NCI-H345 (cell line): ENCODE results near the gene ENDOU.

ENCODE experiments used
- DNase-seq: peaks from one replicate; lab custom pipeline; 2025; lab: John Stamatoyannopoulos, UW

ENDOU gene, protein sequence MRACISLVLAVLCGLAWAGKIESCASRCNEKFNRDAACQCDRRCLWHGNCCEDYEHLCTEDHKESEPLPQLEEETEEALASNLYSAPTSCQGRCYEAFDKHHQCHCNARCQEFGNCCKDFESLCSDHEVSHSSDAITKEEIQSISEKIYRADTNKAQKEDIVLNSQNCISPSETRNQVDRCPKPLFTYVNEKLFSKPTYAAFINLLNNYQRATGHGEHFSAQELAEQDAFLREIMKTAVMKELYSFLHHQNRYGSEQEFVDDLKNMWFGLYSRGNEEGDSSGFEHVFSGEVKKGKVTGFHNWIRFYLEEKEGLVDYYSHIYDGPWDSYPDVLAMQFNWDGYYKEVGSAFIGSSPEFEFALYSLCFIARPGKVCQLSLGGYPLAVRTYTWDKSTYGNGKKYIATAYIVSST

DNA sequence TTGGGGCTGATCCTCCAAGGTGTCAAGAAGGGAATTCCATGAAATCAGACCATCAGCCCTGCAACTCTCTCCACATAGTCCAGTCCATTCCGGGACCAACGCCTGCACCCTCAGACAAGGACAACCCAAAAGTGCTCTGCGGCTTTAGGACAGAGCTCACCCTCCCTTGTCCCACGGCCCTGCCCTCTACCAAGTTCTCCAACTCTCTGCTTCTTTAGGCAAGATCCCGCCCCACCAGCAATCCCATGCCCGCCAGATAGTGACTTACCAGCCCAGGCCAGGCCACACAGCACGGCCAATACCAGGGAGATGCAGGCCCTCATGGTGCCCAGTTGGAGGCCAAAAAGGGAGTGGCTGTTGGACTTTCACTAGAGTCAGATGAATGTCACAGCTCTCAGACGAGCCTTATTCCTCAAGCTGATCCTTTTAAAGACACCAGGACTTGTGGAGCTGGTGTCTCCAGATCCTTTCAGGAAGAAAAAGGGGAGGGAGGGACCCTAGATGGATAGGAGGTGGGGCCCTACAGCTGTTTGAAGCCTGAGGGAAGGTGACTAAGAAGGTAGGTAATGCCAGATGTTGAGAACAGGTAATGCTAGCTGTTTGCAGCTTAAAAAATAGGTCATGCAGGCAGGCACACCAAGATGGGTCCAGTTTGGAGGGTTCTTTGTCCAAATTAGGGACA is at the start of gene ENDOU:
TSS of gene ENDOU (minus strand) at position 400 of the 682 bp plus-strand sequence. CDS start at position 323, 77 bp downstream.
- DNase-seq, result no peak

DNA sequence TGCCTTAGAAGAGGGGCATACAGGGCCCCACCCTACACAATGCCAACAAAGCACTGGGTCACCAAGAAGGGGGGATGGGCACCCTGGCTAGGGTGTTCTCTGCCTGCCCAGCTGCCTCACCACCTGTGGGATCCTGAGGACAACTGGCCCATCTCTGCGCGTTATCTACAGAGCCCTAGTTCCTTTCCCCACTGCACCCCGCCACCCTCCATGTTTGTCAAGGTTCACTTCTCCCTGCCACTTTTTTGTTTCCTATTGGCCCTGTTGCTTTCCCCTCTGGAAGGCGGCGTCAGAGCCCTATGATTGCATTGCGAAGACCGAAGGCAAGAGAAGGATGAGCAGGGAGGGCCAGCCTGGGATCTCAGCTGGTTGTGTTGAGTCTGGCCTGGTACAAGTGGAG is 49.4 kb upstream of the ENDOU start:
- DNase-seq, result no peak

DNA sequence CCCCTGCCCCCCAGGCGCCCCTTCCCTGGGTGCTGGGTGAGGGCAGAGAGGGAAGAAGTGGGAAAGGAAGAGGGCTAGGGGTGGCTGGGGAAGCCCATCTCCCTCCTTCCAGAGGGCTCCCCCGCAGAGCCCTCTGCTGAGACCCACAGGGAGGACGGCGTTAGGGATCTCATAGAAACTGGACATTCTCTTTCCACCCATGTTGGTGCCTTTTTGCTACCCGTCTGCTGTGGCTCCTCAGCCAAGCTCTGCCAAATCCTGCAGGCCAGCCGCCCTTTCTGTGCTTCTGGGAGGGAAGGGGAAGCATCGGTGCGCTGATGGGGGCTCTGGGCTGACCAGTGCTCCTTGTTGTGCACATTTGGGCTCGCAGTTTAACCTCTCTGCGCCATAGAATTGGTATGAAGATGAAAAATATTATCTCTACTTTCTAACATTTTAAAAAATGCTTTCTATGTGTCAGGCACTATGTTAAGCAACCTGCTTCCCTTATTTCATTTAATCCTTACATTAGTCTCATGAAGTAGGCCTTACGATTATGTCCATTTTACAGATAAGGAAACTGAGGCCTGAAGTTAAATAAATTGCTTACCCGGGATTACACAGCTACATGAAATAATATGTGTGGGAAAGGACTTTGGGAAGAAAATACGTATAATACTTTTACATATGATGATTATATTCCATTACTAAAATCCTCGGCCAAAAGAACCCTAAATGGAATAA is 48.7 kb upstream of the ENDOU start:
- no peak for DNase-seq

DNA sequence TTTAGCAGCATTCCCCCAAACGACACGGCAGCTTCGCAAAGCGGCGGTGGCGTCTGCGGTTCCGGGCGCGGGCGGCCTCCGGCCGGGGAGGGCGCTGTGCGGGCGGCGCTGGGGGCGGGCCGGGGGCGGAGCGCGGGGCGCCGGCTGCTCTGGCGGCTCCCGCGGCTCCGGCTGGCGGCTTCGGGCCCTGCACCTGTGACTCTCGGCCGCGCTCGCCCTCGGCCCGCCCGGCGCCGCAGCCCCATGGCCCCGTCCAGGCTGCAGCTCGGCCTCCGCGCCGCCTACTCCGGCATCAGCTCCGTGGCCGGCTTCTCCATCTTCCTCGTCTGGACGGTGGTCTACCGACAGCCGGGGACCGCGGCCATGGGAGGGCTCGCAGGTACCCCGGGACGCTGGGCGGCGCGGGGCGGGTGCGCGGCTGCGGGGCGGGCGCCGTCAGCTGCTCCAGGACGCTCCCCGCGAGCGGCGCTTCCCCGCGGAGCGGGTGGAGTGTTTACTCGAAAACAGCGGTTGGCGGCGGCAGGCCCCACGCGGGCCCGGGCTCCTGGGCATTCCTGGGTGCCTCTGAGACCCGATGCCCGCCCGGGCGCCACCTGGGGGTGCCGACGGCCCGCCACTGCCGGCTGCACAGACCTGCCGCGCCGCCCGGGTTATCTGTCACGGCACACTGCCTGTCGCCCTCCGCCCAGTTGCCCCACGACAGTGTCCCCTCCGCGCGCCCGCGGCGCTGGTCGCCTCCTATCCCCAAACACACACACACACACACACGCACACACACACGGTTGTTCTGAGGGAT is 48.0 kb upstream of the ENDOU start, which contains the start of gene SLC48A1:
TSS of gene SLC48A1 (plus strand) at position 177 of the 796 bp plus-strand sequence. CDS start at position 244, 67 bp downstream.
- peak; percentile 34 for DNase-seq

DNA sequence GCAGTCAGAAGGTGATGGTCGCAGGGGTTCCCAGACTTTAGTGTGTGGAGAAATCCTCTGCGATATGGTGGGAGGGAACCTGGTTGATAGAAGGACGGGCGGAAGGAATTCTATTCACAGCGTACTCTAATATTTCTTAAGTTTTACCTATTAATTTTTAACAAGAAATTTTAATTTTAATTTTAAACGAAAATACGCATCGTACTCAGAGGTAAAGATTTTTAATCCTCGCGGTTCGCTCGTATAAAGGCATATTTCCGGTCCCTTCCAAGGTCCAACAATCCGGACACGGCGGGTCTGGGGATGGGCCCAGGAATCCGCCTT is 47.4 kb upstream of the ENDOU start:
- DNase-seq, result no peak

DNA sequence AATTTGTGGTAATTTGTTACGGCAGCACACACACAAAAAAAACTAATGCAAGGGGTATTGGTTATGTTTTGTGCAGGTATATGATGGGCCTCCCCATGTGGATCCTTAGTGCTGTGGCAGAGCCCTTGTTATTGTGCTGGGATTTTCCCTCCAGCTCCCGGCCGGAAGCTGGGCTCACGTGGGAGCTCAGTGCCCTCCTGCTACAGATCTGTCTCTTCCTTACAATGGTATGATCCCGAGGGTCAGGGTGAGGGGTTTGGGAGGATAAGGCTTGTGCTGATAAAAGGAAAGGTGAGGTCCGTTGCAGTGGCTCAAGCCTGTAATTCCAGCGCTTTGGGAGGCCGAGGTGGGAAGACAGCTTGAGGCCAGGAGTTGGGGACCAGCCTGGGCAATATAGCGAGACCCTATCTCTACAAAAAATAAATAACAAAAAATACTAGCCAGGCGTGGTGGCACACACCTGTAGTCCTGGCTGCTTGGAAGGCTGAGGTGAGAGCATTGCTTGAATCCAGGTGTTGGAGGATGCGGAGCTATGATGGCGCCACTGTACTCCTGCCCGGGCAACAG is 46.9 kb upstream of the ENDOU start:
- DNase-seq, result no peak

DNA sequence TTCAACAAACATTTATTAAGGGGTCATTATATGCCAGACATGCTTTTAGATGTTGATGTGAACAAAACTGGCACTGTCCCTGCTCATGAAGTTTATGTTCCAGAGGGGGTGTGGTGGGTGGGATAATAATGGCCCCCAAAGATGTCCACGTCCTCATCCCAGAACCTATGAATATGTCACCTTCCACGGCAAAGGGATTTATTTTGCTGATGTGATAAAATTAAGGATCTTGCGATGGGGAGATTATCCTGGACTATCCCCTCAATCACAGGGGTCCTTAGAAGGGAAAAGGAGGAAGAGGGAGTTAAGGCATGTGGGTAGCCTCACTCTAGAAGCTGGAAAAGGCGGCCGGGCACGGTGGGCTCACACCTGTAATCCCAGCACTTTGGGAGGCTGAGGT is 46.0 kb upstream of the ENDOU start:
- no peak for DNase-seq

DNA sequence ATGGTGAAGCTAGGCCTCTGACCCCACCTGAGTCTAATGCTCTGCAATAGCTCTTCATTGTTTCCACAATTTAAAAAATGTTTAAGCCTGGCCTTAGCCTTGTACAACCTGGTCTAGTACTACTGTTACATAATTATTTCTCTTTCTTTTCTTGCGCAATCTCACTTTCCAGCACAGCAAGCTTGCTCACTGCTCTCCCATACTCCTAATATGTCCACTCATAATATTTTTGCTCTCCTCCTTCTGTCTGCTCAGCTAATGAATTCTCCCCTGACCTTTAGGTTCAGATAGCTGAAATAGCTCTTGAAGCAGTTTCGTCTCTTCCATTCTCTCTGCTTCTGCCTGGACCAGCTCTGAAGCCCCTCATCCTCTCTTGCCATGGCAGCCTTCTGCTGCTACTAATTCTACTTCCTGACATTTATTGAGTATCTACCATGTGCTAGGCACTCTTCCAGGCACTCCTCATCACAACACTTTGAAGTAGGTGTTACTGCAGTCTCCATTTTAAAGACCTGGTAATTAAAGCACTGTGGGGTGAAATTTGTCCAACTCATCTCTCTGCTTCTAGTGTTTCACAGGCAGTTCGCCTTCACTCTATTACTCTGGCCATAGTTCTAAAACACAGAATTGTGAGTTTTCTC is 44.9 kb upstream of the ENDOU start:
- DNase-seq, result no peak

DNA sequence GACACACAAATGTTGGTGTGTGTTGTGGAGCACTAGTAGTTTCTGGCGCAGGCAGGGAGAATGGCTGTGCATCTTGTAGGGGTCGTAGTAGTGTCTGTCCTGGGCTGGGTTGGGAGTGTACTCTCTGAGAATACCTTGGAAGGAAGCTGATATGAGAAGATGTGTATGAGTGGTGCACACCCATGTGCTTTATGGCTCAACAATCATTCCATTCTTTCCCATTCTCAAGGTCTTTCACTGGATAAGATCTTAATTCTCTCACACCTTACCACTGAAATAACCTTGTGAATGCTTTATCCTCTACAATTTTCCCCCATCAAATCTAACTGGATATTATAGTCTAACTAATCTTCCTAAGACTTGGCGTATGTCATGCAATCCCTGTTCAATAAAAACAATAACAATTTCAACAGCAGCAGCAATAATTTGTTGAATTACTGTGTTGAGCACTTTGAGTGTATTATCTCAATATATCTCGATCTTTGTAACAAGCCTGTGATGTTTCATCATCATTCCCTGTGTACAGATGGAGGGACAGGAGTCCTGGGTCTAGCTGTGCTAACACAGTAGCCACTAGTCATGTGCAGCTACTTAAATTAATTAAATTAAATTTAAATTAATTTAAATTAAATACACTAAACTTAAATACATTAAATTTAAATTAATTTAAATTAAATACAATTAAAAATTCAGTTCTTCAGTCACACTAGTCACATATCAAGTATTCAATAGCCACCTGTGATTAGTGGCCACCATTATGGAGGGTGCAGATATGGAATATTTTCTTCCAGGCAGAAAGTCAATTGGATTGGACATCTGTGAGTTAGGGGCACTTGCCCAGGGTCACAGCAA is 44.2 kb upstream of the ENDOU start:
- DNase-seq, result no peak

DNA sequence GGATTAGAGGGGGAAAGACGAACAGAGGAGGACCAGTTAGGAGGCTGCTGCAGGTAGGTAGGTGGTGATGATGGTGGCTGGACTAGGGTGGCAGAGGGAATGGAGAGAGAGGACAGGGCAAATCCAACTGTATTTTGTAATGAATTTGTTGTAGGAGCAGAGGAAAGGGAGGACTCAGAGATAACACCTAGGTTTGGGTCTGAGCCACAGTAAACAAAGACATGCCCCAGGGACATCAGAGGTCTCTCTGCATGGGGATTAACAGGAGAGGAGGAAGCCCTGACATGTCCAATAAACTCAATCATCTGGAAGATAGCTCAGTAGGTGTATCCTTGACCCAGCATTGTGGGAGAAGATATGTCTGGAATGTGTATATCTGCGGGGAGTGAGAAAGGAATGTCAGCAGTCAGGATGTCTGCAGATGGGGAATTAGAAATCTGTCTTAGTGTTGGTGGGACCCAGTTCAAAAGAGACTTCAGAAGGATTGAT is 43.1 kb upstream of the ENDOU start:
- DNase-seq, result no peak

DNA sequence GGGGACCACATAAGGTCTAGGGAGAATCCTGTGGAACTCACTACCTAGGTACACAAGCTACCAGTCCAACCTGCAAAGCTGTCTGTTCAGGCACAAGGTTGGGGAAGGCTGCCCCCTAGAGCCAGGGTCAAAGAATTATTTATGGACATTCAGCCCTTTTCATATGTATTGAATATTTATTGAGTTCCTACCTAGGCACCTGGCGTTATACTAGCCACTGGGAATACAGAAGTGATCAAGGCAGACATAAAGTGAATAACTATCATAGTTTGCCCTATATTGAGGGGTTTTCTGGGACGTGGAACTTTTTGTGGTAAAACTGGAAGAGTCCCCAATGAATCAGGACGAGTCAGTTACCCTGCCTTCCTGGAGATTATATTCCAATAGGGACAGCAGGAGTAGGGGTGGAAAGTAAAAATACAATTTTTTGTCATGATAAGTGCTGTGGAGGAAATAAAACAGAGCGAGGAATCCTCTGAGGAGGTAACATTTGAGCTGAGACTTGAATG is 42.0 kb upstream of the ENDOU start:
- no peak for DNase-seq

DNA sequence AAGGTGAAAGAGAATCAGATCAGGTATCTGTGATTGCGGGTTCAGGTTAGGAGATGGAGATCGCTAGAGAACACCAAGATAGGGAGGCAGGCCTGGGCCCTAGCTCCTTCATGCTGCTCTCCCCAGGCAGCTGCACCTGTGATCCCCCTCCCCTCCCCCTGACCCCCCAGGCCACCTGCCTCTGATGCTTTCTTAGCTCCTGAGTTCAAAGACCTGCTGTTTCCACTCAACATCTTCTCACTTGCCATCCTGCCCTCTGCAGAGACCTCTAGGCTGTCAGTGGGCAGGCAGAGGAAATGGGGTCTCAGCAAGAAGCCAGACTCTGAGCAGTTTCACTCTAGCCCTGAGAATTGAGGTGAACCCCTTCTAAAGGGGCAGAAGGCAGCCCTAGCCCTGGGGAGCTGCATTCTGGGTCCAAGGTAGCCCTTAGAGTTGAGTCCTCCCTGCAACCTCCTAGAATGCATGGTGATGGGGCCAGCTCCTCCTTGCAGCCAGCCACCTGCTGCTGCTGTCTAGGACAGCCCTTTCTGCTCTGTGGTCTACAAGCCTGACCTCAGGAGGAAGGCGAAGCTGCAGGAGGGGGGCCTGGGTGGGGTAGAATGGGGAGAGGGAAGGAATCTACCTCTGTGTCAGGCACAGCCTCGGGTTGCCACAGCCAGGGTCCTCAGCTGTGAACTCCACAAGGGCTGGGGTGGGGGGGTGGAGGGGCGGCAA is 41.4 kb upstream of the ENDOU start:
- no peak for DNase-seq

DNA sequence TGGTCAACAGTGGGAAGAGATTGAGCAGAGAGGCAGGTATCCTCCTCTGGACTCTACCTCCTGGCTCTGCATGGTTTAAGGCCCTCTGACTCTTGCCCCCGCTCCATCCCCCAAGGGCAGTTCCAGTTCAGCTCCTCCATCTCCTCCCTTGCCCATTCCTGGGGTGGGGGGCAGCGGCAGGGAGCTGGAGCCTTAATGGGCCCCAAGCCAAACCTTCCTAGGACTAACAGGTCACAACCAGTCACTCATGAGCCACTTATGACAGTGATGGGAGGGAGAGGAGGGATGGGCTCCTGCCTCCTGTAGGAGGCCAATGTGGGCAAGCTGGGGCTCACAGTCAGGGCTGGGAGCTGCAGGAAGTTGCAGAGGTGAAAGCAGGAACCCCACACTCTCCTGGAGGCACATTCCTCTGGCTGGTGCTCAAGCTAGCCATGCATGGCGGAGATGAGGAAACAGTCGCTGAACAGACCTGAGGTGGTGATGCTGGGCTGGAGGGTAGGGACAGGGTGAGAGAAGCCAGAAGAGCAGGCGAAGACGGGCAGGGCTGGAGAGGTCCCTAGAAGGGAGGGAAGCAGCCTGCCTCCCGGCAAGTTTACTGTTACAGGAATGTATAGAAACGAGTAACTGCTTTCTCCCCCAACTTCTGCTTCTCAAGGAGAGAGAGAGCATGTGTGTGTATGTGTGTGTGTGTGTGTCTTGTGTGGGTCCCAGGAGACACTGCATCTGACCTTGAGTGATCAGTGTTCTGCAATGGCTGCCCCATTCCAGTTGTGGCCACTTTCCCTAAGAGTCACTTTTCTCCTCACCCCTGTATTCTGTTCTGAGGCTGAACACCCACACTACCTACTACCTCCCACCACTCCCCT is 38.4 kb upstream of the ENDOU start:
- DNase-seq, result no peak

DNA sequence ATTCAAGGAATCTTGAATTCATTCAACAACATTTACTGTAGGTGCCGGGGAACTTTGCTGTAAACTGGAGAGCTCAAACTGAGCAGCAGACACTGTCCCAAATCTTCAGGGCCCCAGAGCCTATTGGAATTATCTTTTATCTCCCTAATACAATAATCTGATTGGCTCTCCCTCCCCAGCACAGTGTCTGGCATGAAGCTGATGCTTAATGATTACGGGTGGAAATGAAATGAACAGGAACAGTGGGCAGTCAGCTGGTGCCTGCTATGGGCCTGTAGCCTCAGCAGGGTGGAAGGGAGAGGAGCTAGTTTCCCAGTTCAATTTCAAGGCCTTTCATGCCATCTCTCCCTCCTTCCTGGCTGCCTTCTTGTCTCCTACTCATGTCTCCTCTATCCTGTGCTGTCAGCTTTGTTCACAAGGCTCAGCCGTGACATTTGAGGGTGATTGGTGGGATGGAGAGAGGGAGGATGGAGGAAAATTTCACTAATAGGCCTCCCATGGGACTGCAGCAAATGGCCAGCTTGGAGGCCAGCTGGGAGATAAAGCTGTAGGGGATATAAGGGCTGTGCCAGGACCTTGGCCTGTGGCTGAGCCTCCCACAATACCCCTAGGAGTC is 37.7 kb upstream of the ENDOU start:
- no peak for DNase-seq

DNA sequence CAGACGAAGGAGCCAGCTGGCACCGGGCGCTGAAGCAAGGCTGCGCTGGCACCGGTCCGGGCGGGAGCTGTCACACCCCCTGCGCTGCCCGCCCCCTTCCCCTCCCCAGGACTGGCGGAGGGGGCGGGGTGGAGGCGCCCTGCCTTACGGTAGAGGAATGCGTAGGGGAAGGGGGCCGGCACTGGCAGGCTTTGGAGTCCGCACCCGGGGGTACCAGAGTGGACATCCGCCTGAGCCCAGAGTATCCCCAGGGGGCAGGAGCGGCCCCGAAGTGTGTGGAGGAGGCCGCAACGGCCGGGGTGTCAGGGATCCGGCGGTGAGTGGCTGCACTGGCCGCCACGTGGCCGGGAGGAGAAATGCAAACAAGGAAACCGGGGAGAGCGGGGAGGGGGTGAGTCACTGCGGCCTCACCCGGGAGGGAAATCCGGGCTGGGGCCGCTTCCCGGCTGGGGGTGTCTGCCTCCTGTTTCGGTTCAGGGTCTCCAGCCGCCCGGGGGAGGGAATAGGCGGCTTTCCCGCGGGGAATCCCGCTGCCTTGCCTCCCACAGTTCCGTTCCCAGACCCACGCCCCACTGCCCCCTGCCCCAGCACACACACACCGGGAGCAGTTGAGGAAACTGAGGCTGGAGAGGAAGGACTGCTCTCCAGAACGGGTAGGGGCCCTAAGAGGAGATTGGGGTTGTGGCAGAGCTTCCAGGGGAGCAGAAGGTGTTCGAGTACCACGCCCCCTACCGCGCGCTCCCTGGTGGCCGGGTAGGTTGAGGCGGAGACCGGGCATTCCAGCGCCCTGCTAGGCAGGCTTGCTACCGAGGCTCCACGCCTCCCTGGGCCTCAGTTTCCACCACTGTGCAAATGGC is 33.8 kb upstream of the ENDOU start, which contains the start of gene RAPGEF3:
TSS of gene RAPGEF3 (minus strand) at position 47 of the 857 bp plus-strand sequence. CDS start 324 bp downstream, outside the sequence.
- no peak for DNase-seq

DNA sequence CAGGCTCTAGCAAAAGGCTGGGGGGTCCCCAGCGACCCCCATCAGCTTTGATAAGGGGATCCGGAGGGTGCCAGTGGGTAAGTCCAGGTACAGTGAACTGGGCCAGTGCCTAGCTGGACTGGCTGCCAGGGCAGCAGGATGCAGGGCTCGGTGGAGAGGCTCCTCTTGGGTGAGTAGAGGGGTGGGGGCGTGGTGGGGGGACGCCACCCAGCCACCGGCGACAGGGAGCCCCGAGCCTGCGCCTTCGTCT is 33.2 kb upstream of the ENDOU start:
- DNase-seq, result no peak
